Measurements from ENCODE around the gene SPRYD7. TPM values are rescaled to one million over a fixed set of nuclear protein-coding genes. Genes with fewer than 3 reads are reported as not detected.

SPRYD7 gene
- total RNA-seq, 3 donors from 2014 or later (not counting 1 experiment from before 2014, with no cell fraction given): 3.0 to 6.2 (median 4.4) TPM

DNA sequence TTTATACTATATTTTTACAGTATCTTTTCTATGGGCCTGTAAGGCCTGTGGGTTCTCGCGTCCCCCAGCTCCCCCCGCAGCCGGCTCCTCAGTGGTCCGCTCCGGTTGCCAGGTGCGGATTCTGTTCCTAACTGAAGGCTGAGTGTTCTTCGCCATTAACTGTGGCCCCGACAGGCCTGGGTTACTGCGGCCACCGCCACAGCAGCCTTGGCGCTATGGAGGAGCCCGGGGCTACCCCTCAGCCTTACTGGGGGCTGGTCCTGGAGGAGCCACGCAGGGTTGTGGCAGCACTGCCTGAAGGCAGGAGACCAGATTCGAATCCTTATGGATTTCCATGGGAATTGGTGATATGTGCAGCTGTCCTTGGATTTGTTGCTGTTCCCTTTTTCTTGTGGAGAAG, 45.8 kb downstream of the SPRYD7 start:
- Mint-ChIP-seq H3K4me1 (no peaks in the 10 kb centered on the region), H3K27me3 (ENCODE audit: low read depth in 2 of 2) (peaks cover 0 to 4% of the 10 kb centered on the region in 2 donors), H3K9me3 (no peaks in the 10 kb centered on the region), H3K36me3 (no peaks in the 10 kb centered on the region), H3K4me3 (no peak overlapping the region), H3K27ac (no peak overlapping the region)
- Histone ChIP-seq H3K36me3 (ENCODE audit: control insufficient read depth, insufficient read depth, low read length) (no peaks in the 10 kb centered on the region), H3K4me1 (ENCODE audit: control insufficient read depth, insufficient read depth, low read length) (no peaks in the 10 kb centered on the region), H3K27me3 (ENCODE audit: control insufficient read depth, insufficient read depth, low read length) (no peaks in the 10 kb centered on the region), H3K9me3 (ENCODE audit: control insufficient read depth, insufficient read depth, low read length) (no peaks in the 10 kb centered on the region), H3K27ac (ENCODE audit: low read length) (no peak overlapping the region), H3K4me3 (ENCODE audit: low read length) (no peak overlapping the region)
- 96% methylated on average over 15 of the region's 15 CpGs for WGBS (ENCODE audit: insufficient coverage)
- DNase-seq: no peak
- TF ChIP-seq, protein P1, sequence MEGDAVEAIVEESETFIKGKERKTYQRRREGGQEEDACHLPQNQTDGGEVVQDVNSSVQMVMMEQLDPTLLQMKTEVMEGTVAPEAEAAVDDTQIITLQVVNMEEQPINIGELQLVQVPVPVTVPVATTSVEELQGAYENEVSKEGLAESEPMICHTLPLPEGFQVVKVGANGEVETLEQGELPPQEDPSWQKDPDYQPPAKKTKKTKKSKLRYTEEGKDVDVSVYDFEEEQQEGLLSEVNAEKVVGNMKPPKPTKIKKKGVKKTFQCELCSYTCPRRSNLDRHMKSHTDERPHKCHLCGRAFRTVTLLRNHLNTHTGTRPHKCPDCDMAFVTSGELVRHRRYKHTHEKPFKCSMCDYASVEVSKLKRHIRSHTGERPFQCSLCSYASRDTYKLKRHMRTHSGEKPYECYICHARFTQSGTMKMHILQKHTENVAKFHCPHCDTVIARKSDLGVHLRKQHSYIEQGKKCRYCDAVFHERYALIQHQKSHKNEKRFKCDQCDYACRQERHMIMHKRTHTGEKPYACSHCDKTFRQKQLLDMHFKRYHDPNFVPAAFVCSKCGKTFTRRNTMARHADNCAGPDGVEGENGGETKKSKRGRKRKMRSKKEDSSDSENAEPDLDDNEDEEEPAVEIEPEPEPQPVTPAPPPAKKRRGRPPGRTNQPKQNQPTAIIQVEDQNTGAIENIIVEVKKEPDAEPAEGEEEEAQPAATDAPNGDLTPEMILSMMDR (IDR thresholded peaks at IDR 0.05): no peak
- intact Hi-C loops (cut with micrococcal nuclease): no loop called here
- no peak for ATAC-seq

DNA sequence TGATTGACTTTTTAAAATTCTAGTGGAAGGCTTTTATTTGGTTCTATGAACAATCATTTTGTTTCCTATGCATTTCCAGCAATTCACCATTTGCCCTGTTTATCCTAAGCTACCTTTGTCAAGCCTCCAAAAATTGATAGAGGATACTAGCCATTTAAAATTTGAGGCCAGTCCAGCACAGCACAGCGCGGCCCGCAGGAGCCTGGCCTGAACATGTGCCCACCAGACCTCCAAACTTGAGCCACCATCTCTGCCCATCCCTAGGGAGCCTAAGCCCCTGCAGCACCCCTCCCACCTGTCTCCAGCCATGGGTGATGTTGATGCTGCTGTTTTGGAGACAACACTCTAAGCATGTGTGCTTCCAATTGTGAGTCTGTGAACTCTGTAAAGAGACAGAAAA, 57.5 kb downstream of the SPRYD7 start:
- H3K4me1 ChIP-seq (ENCODE audit: control insufficient read depth, insufficient read depth, low read length): no peaks in the 10 kb centered on the region
- H3K36me3 ChIP-seq (ENCODE audit: control insufficient read depth, insufficient read depth, low read length): no peaks in the 10 kb centered on the region
- WGBS (ENCODE audit: insufficient coverage): 96% methylated on average over 3 of the region's 3 CpGs
- H3K9me3 ChIP-seq (ENCODE audit: control insufficient read depth, insufficient read depth, low read length): peaks cover 12% of the 10 kb centered on the region
- H3K27ac Mint-ChIP-seq: no peak overlapping the region
- peaks cover 2% of the 10 kb centered on the region for H3K27me3 ChIP-seq (ENCODE audit: control insufficient read depth, insufficient read depth, low read length)
- H3K9me3 Mint-ChIP-seq: peaks cover 4% of the 10 kb centered on the region in 2 donors
- intact Hi-C loops (cut with micrococcal nuclease): no loop called here
- no peak overlapping the region for H3K4me3 ChIP-seq (ENCODE audit: low read length)
- no peak overlapping the region for H3K27ac ChIP-seq (ENCODE audit: low read length)
- no peaks in the 10 kb centered on the region for H3K36me3 Mint-ChIP-seq
- no peak overlapping the region for H3K4me3 Mint-ChIP-seq
- H3K27me3 Mint-ChIP-seq (ENCODE audit: low read depth in 2 of 2): peaks cover 27 to 34% of the 10 kb centered on the region in 2 donors
- ATAC-seq: no peak
- H3K4me1 Mint-ChIP-seq: no peaks in the 10 kb centered on the region
- TF ChIP-seq, protein P1 (IDR thresholded peaks at IDR 0.05): no peak
- no peak for DNase-seq

DNA sequence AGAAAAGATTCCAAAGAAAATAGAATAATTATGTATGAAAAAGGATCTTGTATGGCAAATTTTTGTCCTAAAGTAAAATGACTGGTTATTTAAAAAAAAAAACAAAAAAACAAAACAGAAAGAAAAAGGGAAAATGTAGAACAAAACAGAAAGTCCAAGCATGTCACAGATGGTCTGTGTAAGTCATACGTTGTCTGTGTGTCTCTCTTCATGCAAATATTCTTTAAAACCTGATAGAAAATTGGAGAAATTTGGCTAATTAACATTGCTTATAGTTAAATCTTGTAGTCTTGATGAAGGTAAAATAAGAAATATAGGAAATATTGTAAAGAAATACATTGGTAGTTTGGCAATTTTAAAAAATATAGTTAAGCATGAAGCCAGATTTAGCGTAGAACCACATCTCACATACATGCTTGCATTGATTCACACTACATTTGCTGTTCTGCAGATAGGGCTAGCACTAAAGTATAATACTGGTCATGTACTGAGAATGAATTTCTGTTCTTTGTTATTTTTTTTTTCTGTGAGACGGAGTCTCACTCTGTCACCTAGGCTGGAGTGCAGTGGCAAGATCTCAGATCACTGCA, 58.4 kb downstream of the SPRYD7 start:
- ATAC-seq: no peak
- Mint-ChIP-seq H3K9me3 (peaks cover 4% of the 10 kb centered on the region in 2 donors), H3K36me3 (no peaks in the 10 kb centered on the region), H3K4me3 (no peak overlapping the region), H3K27ac (no peak overlapping the region), H3K4me1 (no peaks in the 10 kb centered on the region), H3K27me3 (ENCODE audit: low read depth in 2 of 2) (peaks cover 20 to 26% of the 10 kb centered on the region in 2 donors)
- Histone ChIP-seq H3K4me3 (ENCODE audit: low read length) (no peak overlapping the region), H3K27me3 (ENCODE audit: control insufficient read depth, insufficient read depth, low read length) (peaks cover 2% of the 10 kb centered on the region), H3K27ac (ENCODE audit: low read length) (no peak overlapping the region), H3K4me1 (ENCODE audit: control insufficient read depth, insufficient read depth, low read length) (no peaks in the 10 kb centered on the region), H3K36me3 (ENCODE audit: control insufficient read depth, insufficient read depth, low read length) (no peaks in the 10 kb centered on the region), H3K9me3 (ENCODE audit: control insufficient read depth, insufficient read depth, low read length) (peaks cover 12% of the 10 kb centered on the region)
- WGBS (ENCODE audit: insufficient coverage): 87% methylated on average over 2 of the region's 3 CpGs
- TF ChIP-seq, protein P1 (IDR thresholded peaks at IDR 0.05): no peak
- intact Hi-C loops (cut with micrococcal nuclease): no loop called here
- DNase-seq: no peak

DNA sequence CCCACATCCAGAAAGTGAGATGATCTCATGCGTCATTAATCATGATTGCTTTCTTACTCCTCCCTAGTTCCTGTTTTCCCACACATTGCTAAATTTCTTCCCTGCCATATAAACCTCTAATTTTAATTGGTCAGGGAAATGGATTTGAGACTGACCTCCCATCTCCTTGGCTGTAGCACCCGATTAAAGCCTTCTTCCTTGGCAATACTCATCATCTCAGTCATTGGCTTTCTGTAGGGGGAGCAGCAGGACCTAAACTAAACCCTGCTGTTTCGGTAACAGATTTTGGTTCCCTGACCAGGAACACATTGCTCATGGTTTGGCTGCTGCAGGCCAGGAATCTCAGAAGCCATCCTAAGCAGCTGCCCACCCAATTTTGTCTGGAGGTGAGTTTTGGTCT, 61.7 kb downstream of the SPRYD7 start:
- H3K4me1 ChIP-seq (ENCODE audit: control insufficient read depth, insufficient read depth, low read length): no peaks in the 10 kb centered on the region
- DNase-seq (no peak), ATAC-seq (no peak)
- Mint-ChIP-seq H3K9me3 (peaks cover 2 to 4% of the 10 kb centered on the region in 2 donors), H3K4me3 (no peak overlapping the region), H3K4me1 (no peaks in the 10 kb centered on the region), H3K27ac (no peak overlapping the region), H3K36me3 (no peaks in the 10 kb centered on the region), H3K27me3 (ENCODE audit: low read depth in 2 of 2) (peaks cover 0 to 4% of the 10 kb centered on the region in 2 donors)
- H3K27me3 ChIP-seq (ENCODE audit: control insufficient read depth, insufficient read depth, low read length): no peaks in the 10 kb centered on the region
- no peak overlapping the region for H3K4me3 ChIP-seq (ENCODE audit: low read length)
- peaks cover 10% of the 10 kb centered on the region for H3K9me3 ChIP-seq (ENCODE audit: control insufficient read depth, insufficient read depth, low read length)
- no peak overlapping the region for H3K27ac ChIP-seq (ENCODE audit: low read length)
- WGBS (ENCODE audit: insufficient coverage): 93% methylated on average over 3 of the region's 3 CpGs
- intact Hi-C loops (cut with micrococcal nuclease): no loop called here
- TF ChIP-seq, protein P1 (IDR thresholded peaks at IDR 0.05): no peak
- H3K36me3 ChIP-seq (ENCODE audit: control insufficient read depth, insufficient read depth, low read length): no peaks in the 10 kb centered on the region

All from natural killer cell (primary cell).